HEK293 (cell line): ENCODE results near the gene RAPGEFL1.

Source experiments
- BCL11A ChIP-seq: fragments of 450-650 bp; formaldehyde crosslinking; IDR thresholded peaks from 2 replicates; pipeline ENCODE4 v1.5.1; 2016; ENCODE audit warnings: low read depth, missing biosample characterization, missing genetic modification characterization
- EGR2 ChIP-seq: fragments of 450-650 bp; formaldehyde crosslinking; IDR thresholded peaks from 2 replicates; pipeline ENCODE4 v1.5.1; 2016; ENCODE audit warnings: low read depth, missing biosample characterization, missing genetic modification characterization
- GFI1B ChIP-seq: fragments of 450-650 bp; formaldehyde crosslinking; IDR thresholded peaks from 2 replicates; pipeline ENCODE4 v1.5.1; 2016; ENCODE audit warnings: missing biosample characterization, missing genetic modification characterization
- GLI4 ChIP-seq: fragments of 450-650 bp; formaldehyde crosslinking; IDR thresholded peaks from 2 replicates; pipeline ENCODE4 v1.5.1; 2016; ENCODE audit warnings: missing biosample characterization, missing genetic modification characterization
- IKZF3 ChIP-seq: fragments of 450-650 bp; IDR thresholded peaks from 2 replicates; pipeline ENCODE4 v1.5.0; 2018; ENCODE audit warnings: missing biosample characterization, mild to moderate bottlenecking, missing genetic modification characterization, moderate library complexity
- KLF16 ChIP-seq: fragments of 450-650 bp; formaldehyde crosslinking; IDR thresholded peaks from 2 replicates; pipeline ENCODE4 v1.5.1; 2017; ENCODE audit warnings: missing biosample characterization, missing genetic modification characterization
- KLF7 ChIP-seq: fragments of 450-650 bp; formaldehyde crosslinking; IDR thresholded peaks from 2 replicates; pipeline ENCODE4 v1.5.1; 2016; ENCODE audit warnings: missing biosample characterization, missing genetic modification characterization, borderline replicate concordance
- RBAK ChIP-seq: fragments of 450-650 bp; formaldehyde crosslinking; IDR thresholded peaks from 2 replicates; pipeline ENCODE4 v1.5.1; 2016; ENCODE audit warnings: missing biosample characterization, missing genetic modification characterization
- SALL2 ChIP-seq: fragments of 450-650 bp; formaldehyde crosslinking; IDR thresholded peaks from 2 replicates; pipeline ENCODE4 v1.5.0; 2017; ENCODE audit warnings: missing biosample characterization, mild to moderate bottlenecking, missing genetic modification characterization, borderline replicate concordance
- SP3 ChIP-seq: fragments of 450-650 bp; formaldehyde crosslinking; IDR thresholded peaks from 2 replicates; pipeline ENCODE4 v1.5.1; 2016; ENCODE audit warnings: missing biosample characterization, missing genetic modification characterization
- TCF7L2 ChIP-seq: IDR thresholded peaks from 2 replicates; pipeline ENCODE4 v1.6.1; 2011; ENCODE audit warnings: low read depth, mild to moderate bottlenecking, inconsistent platforms, low read length, moderate library complexity, borderline replicate concordance
- ZBTB10 ChIP-seq: fragments of 450-650 bp; formaldehyde crosslinking; IDR thresholded peaks from 2 replicates; pipeline ENCODE4 v1.5.1; 2016; ENCODE audit warnings: missing biosample characterization, missing genetic modification characterization
- ZBTB20 ChIP-seq: fragments of 450-650 bp; formaldehyde crosslinking; IDR thresholded peaks from 2 replicates; pipeline ENCODE4 v1.5.1; 2016; ENCODE audit warnings: missing biosample characterization, missing genetic modification characterization
- ZFP69B ChIP-seq: fragments of 450-650 bp; formaldehyde crosslinking; IDR thresholded peaks from 2 replicates; pipeline ENCODE4 v1.5.1; 2016; ENCODE audit warnings: missing biosample characterization, missing genetic modification characterization
- ZNF175 ChIP-seq: fragments of 450-650 bp; formaldehyde crosslinking; IDR thresholded peaks from 2 replicates; pipeline ENCODE4 v1.5.1; 2016; ENCODE audit warnings: missing biosample characterization, missing genetic modification characterization
- ZNF184 ChIP-seq: fragments of 450-650 bp; IDR thresholded peaks from 2 replicates; pipeline ENCODE4 v1.5.1; 2018; ENCODE audit warnings: missing biosample characterization, mild to moderate bottlenecking, missing genetic modification characterization
- ZNF280D ChIP-seq: fragments of 450-650 bp; formaldehyde crosslinking; IDR thresholded peaks from 2 replicates; pipeline ENCODE4 v1.5.1; 2016; ENCODE audit warnings: missing biosample characterization, missing genetic modification characterization
- ZNF48 ChIP-seq: fragments of 450-650 bp; formaldehyde crosslinking; IDR thresholded peaks from 2 replicates; pipeline ENCODE4 v1.5.1; 2016; ENCODE audit warnings: missing biosample characterization, missing genetic modification characterization
- ZNF488 ChIP-seq: fragments of 450-650 bp; formaldehyde crosslinking; IDR thresholded peaks from 2 replicates; pipeline ENCODE4 v1.5.1; 2016; ENCODE audit warnings: missing biosample characterization, missing genetic modification characterization
- ZNF510 ChIP-seq: fragments of 450-650 bp; formaldehyde crosslinking; IDR thresholded peaks from 2 replicates; pipeline ENCODE4 v1.5.1; 2018; ENCODE audit warnings: mild to moderate bottlenecking, missing genetic modification characterization, missing biosample characterization; ENCODE audit not compliant: insufficient replicate concordance
- ZNF518A ChIP-seq: fragments of 450-650 bp; formaldehyde crosslinking; conservative IDR thresholded peaks from 2 replicates; pipeline ENCODE4 v1.5.1; 2016; ENCODE audit warnings: low read depth, missing biosample characterization, missing genetic modification characterization
- ZNF558 ChIP-seq: fragments of 450-650 bp; formaldehyde crosslinking; IDR thresholded peaks from 2 replicates; pipeline ENCODE4 v1.5.1; 2016; ENCODE audit warnings: missing biosample characterization, missing genetic modification characterization
- ZSCAN5A ChIP-seq: fragments of 450-650 bp; formaldehyde crosslinking; IDR thresholded peaks from 2 replicates; pipeline ENCODE4 v1.5.1; 2016; ENCODE audit warnings: missing biosample characterization, missing genetic modification characterization

Gene RAPGEFL1

GRCh38 chr17:40218740-40219593 lies 41.7 kb downstream of the RAPGEFL1 start, which contains the start of gene WIPF2 (continued):
- TF ChIP-seq ZNF280D (tag by site-specific recombination) (no peak), ZNF510 (tag by site-specific recombination) (no peak), ZBTB20 (tag by site-specific recombination) (0 out of 2 replicates have a peak, but pooled peaks have one; percentile 4), ZNF558 (tag by site-specific recombination) (peak; percentile 55; the same call in 1 of the 2 replicates), KLF16 (tag by site-specific recombination) (peak; percentile 47), ZFP69B (tag by site-specific recombination) (no peak), ZNF184 (peak; percentile 54; the same call in 1 of the 2 replicates), ZNF518A (peak; percentile 60), ZNF175 (tag by site-specific recombination) (no peak), GFI1B (tag by site-specific recombination) (no peak), ZNF488 (no peak), TCF7L2 (no peak), KLF7 (tag by site-specific recombination) (peak; percentile 42; the same call in 1 of the 2 replicates), SALL2 (tag by site-specific recombination) (no peak), SP3 (tag by site-specific recombination) (peak; percentile 95), ZSCAN5A (no peak), IKZF3 (tag by site-specific recombination) (peak; percentile 95), ZNF48 (tag by site-specific recombination) (no peak), ZBTB10 (peak; percentile 13; the same call in 1 of the 2 replicates), EGR2 (peak; percentile 67), GLI4 (tag by site-specific recombination) (no peak), BCL11A (tag by site-specific recombination) (no peak), RBAK (tag by site-specific recombination) (no peak)
